ENCODE data around the gene OGA. TPM values are rescaled to one million over a fixed set of nuclear protein-coding genes. Genes with fewer than 3 reads are reported as not detected.

Gene OGA
- total RNA-seq, 1 donor from 2014 or later, result 275 TPM

GRCh38 chr10:101766753-101767599 is 51.3 kb downstream of the OGA start:
- Mint-ChIP-seq H3K27ac (no peak overlapping the region), H3K36me3 (no peaks in the 10 kb centered on the region), H3K4me3 (peak overlapping the region; percentile 31), H3K27me3 (ENCODE audit: insufficient read depth, low read depth) (peaks cover 28% of the 10 kb centered on the region), H3K9me3 (no peaks in the 10 kb centered on the region), H3K4me1 (peaks cover 45% of the 10 kb centered on the region)
- Histone ChIP-seq H3K27ac (no peak overlapping the region), H3K4me2 (no peak overlapping the region), H3K27me3 (no peaks in the 10 kb centered on the region), H3K9me3 (ENCODE audit: low read depth) (no peaks in the 10 kb centered on the region), H3K9ac (no peak overlapping the region), H3F3A (ENCODE audit: low read depth) (peaks cover 13% of the 10 kb centered on the region), H2AFZ (replicated peaks) (no peak overlapping the region), H3K36me3 (no peaks in the 10 kb centered on the region), H3K4me3 (no peak overlapping the region), H4K20me1 (ENCODE audit: low read depth) (no peaks in the 10 kb centered on the region), H3K4me1 (peaks cover 33% of the 10 kb centered on the region), H3K79me2 (ENCODE audit: low read depth) (no peaks in the 10 kb centered on the region)
- TF ChIP-seq CTCF (IDR thresholded peaks at IDR 0.05) (no peak), EZH2 (IDR thresholded peaks at IDR 0.05) (no peak), EZH2phosphoT487 (IDR thresholded peaks at IDR 0.05) (no peak)
- DNase-seq (ENCODE audit: low spot score), result no peak

- Histone ChIP-seq H3K4me3 (no peak overlapping the region), H2AFZ (replicated peaks) (no peak overlapping the region), H3K79me2 (ENCODE audit: low read depth) (no peaks in the 10 kb centered on the region), H3F3A (ENCODE audit: low read depth) (peaks cover 10% of the 10 kb centered on the region), H4K20me1 (ENCODE audit: low read depth) (no peaks in the 10 kb centered on the region), H3K9ac (no peak overlapping the region), H3K9me3 (ENCODE audit: low read depth) (no peaks in the 10 kb centered on the region), H3K4me2 (no peak overlapping the region), H3K27ac (no peak overlapping the region), H3K27me3 (no peaks in the 10 kb centered on the region), H3K4me1 (peaks cover 26% of the 10 kb centered on the region), H3K36me3 (no peaks in the 10 kb centered on the region)
- H3K4me1 Mint-ChIP-seq, result peaks cover 41% of the 10 kb centered on the region
- TF ChIP-seq EZH2 (IDR thresholded peaks at IDR 0.05) (no peak), CTCF (IDR thresholded peaks at IDR 0.05) (no peak), EZH2phosphoT487 (IDR thresholded peaks at IDR 0.05) (no peak)
- H3K9me3 Mint-ChIP-seq, result no peaks in the 10 kb centered on the region
- H3K27ac Mint-ChIP-seq, result peak overlapping the region; percentile 81
- no peak overlapping the region for H3K4me3 Mint-ChIP-seq
- H3K36me3 Mint-ChIP-seq, result no peaks in the 10 kb centered on the region
- DNase-seq (ENCODE audit: low spot score), result no peak
- peaks cover 22% of the 10 kb centered on the region for H3K27me3 Mint-ChIP-seq (ENCODE audit: insufficient read depth, low read depth)
Measured at GRCh38 chr10:101766306-101766705, 51.9 kb downstream of the OGA start.

DNA sequence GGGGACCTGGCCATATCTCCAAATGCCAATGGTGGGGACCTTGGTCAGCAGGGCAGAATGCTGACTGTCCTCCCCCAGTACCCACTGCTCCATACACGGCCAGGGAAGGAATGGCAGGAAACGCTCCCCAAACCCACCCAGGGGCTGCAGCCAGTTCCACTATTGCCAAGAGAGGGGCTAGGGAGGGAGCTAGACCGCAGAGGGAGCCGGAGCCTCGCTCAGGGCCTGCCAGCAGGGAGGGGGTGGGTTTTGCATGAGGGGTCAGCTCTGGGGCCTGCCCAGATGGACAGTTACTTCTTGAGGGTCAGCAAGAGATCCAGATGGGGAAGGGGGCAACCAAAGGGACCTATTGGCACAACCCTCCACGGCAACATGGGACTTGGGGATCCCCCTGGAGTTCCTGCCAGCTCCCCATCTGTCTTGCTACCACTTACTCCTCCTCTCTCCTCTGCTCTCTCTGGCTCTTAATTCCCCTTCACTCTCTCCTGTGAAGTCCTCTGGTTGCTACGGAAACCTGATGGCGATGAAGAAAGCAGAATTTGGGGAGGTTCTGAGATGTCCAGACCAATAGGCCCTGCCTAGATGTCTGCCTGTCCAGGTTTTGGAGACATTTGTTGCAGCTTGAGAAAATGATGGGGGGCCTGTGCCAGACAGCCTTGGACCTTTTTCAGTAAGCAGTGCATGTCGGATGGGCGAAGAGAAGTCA is 55.0 kb downstream of the OGA start:
- H3K36me3 ChIP-seq, result no peaks in the 10 kb centered on the region
- no peak overlapping the region for H3K27ac ChIP-seq
- H3K9ac ChIP-seq, result no peak overlapping the region
- no peak overlapping the region for H2AFZ ChIP-seq (replicated peaks)
- peaks cover 19% of the 10 kb centered on the region for H3K27me3 Mint-ChIP-seq (ENCODE audit: insufficient read depth, low read depth)
- H3K27me3 ChIP-seq, result no peaks in the 10 kb centered on the region
- peaks cover 28% of the 10 kb centered on the region for H3F3A ChIP-seq (ENCODE audit: low read depth)
- no peak overlapping the region for H3K4me2 ChIP-seq
- H3K27ac Mint-ChIP-seq, result no peak overlapping the region
- peaks cover 28% of the 10 kb centered on the region for H3K4me1 Mint-ChIP-seq
- no peak overlapping the region for H3K4me3 ChIP-seq
- no peaks in the 10 kb centered on the region for H3K9me3 Mint-ChIP-seq
- peaks cover 34% of the 10 kb centered on the region for H3K4me1 ChIP-seq
- no peaks in the 10 kb centered on the region for H3K9me3 ChIP-seq (ENCODE audit: low read depth)
- no peak for DNase-seq (ENCODE audit: low spot score)
- TF ChIP-seq EZH2 (IDR thresholded peaks at IDR 0.05), result no peak
- no peak for TF ChIP-seq CTCF (IDR thresholded peaks at IDR 0.05)
- no peak for TF ChIP-seq EZH2phosphoT487 (IDR thresholded peaks at IDR 0.05)
- H4K20me1 ChIP-seq (ENCODE audit: low read depth), result no peaks in the 10 kb centered on the region
- H3K79me2 ChIP-seq (ENCODE audit: low read depth), result no peaks in the 10 kb centered on the region
- no peaks in the 10 kb centered on the region for H3K36me3 Mint-ChIP-seq
- no peak overlapping the region for H3K4me3 Mint-ChIP-seq

Data from neural progenitor cell (in vitro differentiated cells).